Measurements from ENCODE around the gene ENAH.

ENAH gene

GRCh38 chr1:225464851-225465792 lies 187.8 kb downstream of the ENAH start:
- Histone ChIP-seq H3K4me2 (ENCODE audit: low read length) (no peak overlapping the region), H3K9me3 (ENCODE audit: insufficient read depth, low read length) (no peaks in the 10 kb centered on the region), H3K79me2 (ENCODE audit: low read length) (no peaks in the 10 kb centered on the region), H3K4me1 (ENCODE audit: low read length) (peaks cover 13% of the 10 kb centered on the region), H2AFZ (ENCODE audit: low read depth, low read length) (no peak overlapping the region), H3K27ac (ENCODE audit: low read length) (no peak overlapping the region), H4K20me1 (ENCODE audit: insufficient read depth, low read length) (no peaks in the 10 kb centered on the region), H3K4me3 (ENCODE audit: low read length) (no peak overlapping the region), H3K27me3 (ENCODE audit: low read depth, low read length) (0 out of 2 replicates have a peak, but pooled peaks cover 4% of the 10 kb centered on the region), H3K9ac (ENCODE audit: low read length) (no peak overlapping the region), H3K36me3 (replicated peaks; ENCODE audit: low read depth, low read length) (no peaks in the 10 kb centered on the region)
- no peak for TF ChIP-seq EZH2phosphoT487 (IDR thresholded peaks at IDR 0.05; ENCODE audit: low read depth)
- no peak for TF ChIP-seq CTCF (IDR thresholded peaks at IDR 0.05; ENCODE audit: low read depth, low read length)

- peaks cover 6% of the 10 kb centered on the region for H3K4me1 ChIP-seq (ENCODE audit: low read length)
- no peaks in the 10 kb centered on the region for H3K79me2 ChIP-seq (ENCODE audit: low read length)
- H3K9me3 ChIP-seq (ENCODE audit: insufficient read depth, low read length): no peaks in the 10 kb centered on the region
- no peak overlapping the region for H3K9ac ChIP-seq (ENCODE audit: low read length)
- H3K4me2 ChIP-seq (ENCODE audit: low read length): no peak overlapping the region
- no peak overlapping the region for H3K4me3 ChIP-seq (ENCODE audit: low read length)
- no peaks in the 10 kb centered on the region for H4K20me1 ChIP-seq (ENCODE audit: insufficient read depth, low read length)
- no peak overlapping the region for H2AFZ ChIP-seq (ENCODE audit: low read depth, low read length)
- H3K27me3 ChIP-seq (ENCODE audit: low read depth, low read length): 0 out of 2 replicates have a peak, but pooled peaks cover 4% of the 10 kb centered on the region
- no peak overlapping the region for H3K27ac ChIP-seq (ENCODE audit: low read length)
- TF ChIP-seq EZH2phosphoT487 (IDR thresholded peaks at IDR 0.05; ENCODE audit: low read depth): no peak
- no peak for TF ChIP-seq CTCF (IDR thresholded peaks at IDR 0.05; ENCODE audit: low read depth, low read length)
- no peaks in the 10 kb centered on the region for H3K36me3 ChIP-seq (replicated peaks; ENCODE audit: low read depth, low read length)
Observed at GRCh38 chr1:225462714-225463574, 190.0 kb downstream of the ENAH start.

- TF ChIP-seq EZH2phosphoT487 (IDR thresholded peaks at IDR 0.05; ENCODE audit: low read depth) (no peak), CTCF (IDR thresholded peaks at IDR 0.05; ENCODE audit: low read depth, low read length) (no peak)
- H3K4me3 ChIP-seq (ENCODE audit: low read length): no peak overlapping the region
- no peaks in the 10 kb centered on the region for H3K36me3 ChIP-seq (replicated peaks; ENCODE audit: low read depth, low read length)
- no peaks in the 10 kb centered on the region for H3K9me3 ChIP-seq (ENCODE audit: insufficient read depth, low read length)
- peaks cover 6% of the 10 kb centered on the region for H3K4me1 ChIP-seq (ENCODE audit: low read length)
- no peaks in the 10 kb centered on the region for H4K20me1 ChIP-seq (ENCODE audit: insufficient read depth, low read length)
- 0 out of 2 replicates have a peak, but pooled peaks cover 4% of the 10 kb centered on the region for H3K27me3 ChIP-seq (ENCODE audit: low read depth, low read length)
- no peak overlapping the region for H2AFZ ChIP-seq (ENCODE audit: low read depth, low read length)
- H3K4me2 ChIP-seq (ENCODE audit: low read length): no peak overlapping the region
- H3K79me2 ChIP-seq (ENCODE audit: low read length): no peaks in the 10 kb centered on the region
- no peak overlapping the region for H3K27ac ChIP-seq (ENCODE audit: low read length)
- no peak overlapping the region for H3K9ac ChIP-seq (ENCODE audit: low read length)
Observed at GRCh38 chr1:225462429-225462713, 190.6 kb downstream of the ENAH start.
